ENCODE results near the gene NR1D1.
A peak's percentile ranks its signal among the peaks of the same experiment; 100 is the strongest.

Gene NR1D1

GRCh38 chr17:40105861-40106759 is 5.7 kb upstream of the NR1D1 start:
- Mint-ChIP-seq H3K9me3 (no peaks in the 10 kb centered on the region), H3K4me1 (peaks cover 38% of the 10 kb centered on the region), H3K4me3 (no peak overlapping the region), H3K36me3 (no peaks in the 10 kb centered on the region), H3K27me3 (no peaks in the 10 kb centered on the region), H3K27ac (no peak overlapping the region)
- DNase-seq (ENCODE audit: low spot score in 2 of 2) (no peak), ATAC-seq (ENCODE audit: low read depth) (no peak)

GRCh38 chr17:40104594-40105486 is 4.5 kb upstream of the NR1D1 start:
- no peak overlapping the region for H3K4me3 Mint-ChIP-seq
- no peak for ATAC-seq (ENCODE audit: low read depth)
- H3K27ac Mint-ChIP-seq, result no peak overlapping the region

GRCh38 chr17:40103688-40104087 is 3.3 kb upstream of the NR1D1 start:
- ATAC-seq (ENCODE audit: low read depth) (no peak), DNase-seq (ENCODE audit: low spot score in 2 of 2) (no peak)
- no peaks in the 10 kb centered on the region for H3K27me3 Mint-ChIP-seq
- no peaks in the 10 kb centered on the region for H3K9me3 Mint-ChIP-seq
- H3K36me3 Mint-ChIP-seq, result no peaks in the 10 kb centered on the region
- H3K27ac Mint-ChIP-seq, result no peak overlapping the region
- H3K4me1 Mint-ChIP-seq, result peaks cover 50% of the 10 kb centered on the region
- H3K4me3 Mint-ChIP-seq, result no peak overlapping the region

More at GRCh38 chr17:40104594-40105486, 4.5 kb upstream of the NR1D1 start:
- no peak for DNase-seq (ENCODE audit: low spot score in 2 of 2)
- no peaks in the 10 kb centered on the region for H3K27me3 Mint-ChIP-seq
- H3K36me3 Mint-ChIP-seq, result no peaks in the 10 kb centered on the region
- peaks cover 42% of the 10 kb centered on the region for H3K4me1 Mint-ChIP-seq
- no peaks in the 10 kb centered on the region for H3K9me3 Mint-ChIP-seq

GRCh38 chr17:40103071-40103661 is 2.8 kb upstream of the NR1D1 start:
- Mint-ChIP-seq H3K27me3 (no peaks in the 10 kb centered on the region), H3K36me3 (no peaks in the 10 kb centered on the region), H3K9me3 (no peaks in the 10 kb centered on the region), H3K27ac (no peak overlapping the region), H3K4me1 (peaks cover 51% of the 10 kb centered on the region), H3K4me3 (no peak overlapping the region)
- DNase-seq (ENCODE audit: low spot score in 2 of 2), result no peak
- ATAC-seq (ENCODE audit: low read depth), result no peak

- H3K27me3 Mint-ChIP-seq, result no peaks in the 10 kb centered on the region
- peaks cover 6% of the 10 kb centered on the region for H3K36me3 Mint-ChIP-seq
- peaks cover 52% of the 10 kb centered on the region for H3K4me1 Mint-ChIP-seq
- DNase-seq (ENCODE audit: low spot score in 2 of 2) (no peak), ATAC-seq (ENCODE audit: low read depth) (no peak)
- H3K4me3 Mint-ChIP-seq, result peak overlapping the region; percentile 95
- H3K27ac Mint-ChIP-seq, result no peak overlapping the region
- H3K9me3 Mint-ChIP-seq, result no peaks in the 10 kb centered on the region
Observed at GRCh38 chr17:40101367-40102210, 1.2 kb upstream of the NR1D1 start.

DNA sequence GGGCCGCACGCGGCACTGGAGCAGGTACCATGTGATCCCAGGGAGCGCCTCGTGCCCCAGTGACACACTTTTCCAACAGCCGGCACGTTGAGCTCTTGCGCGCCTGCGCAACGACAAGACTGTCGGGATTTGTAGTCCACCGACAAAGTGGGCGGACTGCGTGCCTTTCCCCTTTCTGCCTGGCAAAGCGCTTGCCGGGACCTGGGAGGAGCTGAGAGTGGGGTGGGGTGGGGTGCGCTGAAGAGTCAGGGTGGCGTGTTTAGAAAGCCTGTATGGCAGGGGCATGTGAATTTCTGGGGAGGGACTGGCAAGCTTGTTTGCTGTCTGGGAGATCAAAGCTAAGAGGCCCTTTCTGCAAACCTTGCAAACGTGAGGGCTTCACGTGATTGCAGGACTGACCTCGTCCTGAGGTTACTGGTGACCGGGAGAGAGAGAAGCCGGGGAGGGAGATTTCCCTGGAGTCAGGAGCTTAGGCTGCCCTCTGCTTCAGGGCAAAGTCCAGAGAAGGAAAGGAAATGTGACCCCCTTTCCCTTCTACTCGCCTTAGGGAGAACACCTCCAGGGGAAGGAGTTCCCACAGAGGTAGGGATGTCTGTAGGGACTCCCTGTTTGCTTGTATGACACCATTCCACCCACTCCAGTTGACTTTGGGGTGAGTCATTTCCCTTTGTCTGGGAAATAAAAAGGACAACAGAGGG is 429 bp upstream of the NR1D1 start:
- peak overlapping the region; percentile 95 for H3K4me3 Mint-ChIP-seq
- H3K27me3 Mint-ChIP-seq, result no peaks in the 10 kb centered on the region
- H3K36me3 Mint-ChIP-seq, result peaks cover 13% of the 10 kb centered on the region
- H3K4me1 Mint-ChIP-seq, result peaks cover 54% of the 10 kb centered on the region
- peak overlapping the region; percentile 96 for H3K27ac Mint-ChIP-seq
- H3K9me3 Mint-ChIP-seq, result no peaks in the 10 kb centered on the region
- peak; percentile 67 to 76 for DNase-seq (ENCODE audit: low spot score in 2 of 2)
- peak; percentile 10 for ATAC-seq (ENCODE audit: low read depth)

DNA sequence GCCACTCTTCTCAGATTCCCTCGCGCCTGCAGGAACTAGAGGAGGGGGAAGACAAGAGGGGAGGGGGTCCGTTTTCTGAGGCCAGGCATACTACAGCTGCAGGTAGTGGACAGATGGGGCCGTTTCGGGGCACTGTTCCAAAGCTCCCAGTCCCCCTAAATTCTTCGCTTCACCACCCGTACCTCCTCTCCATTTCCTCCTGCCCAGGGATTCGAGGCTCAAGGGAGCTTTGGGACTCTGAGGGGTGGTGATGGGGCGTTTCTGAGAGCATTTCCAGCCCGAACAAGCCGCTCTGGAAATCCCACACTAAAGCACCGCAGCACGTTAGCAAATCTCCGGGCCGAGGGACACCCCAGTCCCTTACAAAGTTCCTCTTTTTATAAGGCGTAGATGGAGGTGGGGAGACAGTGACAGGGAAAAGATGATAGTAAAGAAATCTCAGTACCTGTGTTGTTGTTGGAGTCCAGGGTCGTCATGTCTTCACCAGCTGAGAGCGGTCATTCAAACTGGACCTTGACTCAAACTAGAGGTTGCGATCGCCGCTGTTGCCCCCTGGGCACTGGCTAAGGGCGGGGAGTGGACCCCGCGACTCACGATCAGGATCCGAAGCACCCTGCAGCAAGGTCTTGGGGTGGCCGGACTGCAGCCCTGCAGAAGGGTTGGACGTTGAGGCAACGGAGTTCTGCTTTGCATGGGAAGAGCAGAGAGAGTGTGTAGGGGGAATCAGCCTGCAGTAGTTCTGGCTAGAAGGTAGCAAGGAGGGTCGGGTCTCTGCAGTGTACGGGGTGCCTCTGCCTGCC is 570 bp downstream of the NR1D1 start:
- no peak for ATAC-seq (ENCODE audit: low read depth)
- H3K27ac Mint-ChIP-seq, result peak overlapping the region; percentile 96
- peaks cover 13% of the 10 kb centered on the region for H3K36me3 Mint-ChIP-seq
- H3K4me1 Mint-ChIP-seq, result peaks cover 61% of the 10 kb centered on the region
- DNase-seq (ENCODE audit: low spot score in 2 of 2), result peak; percentile 19 to 29
- no peaks in the 10 kb centered on the region for H3K27me3 Mint-ChIP-seq
- H3K9me3 Mint-ChIP-seq, result no peaks in the 10 kb centered on the region
- H3K4me3 Mint-ChIP-seq, result peak overlapping the region; percentile 95

DNA sequence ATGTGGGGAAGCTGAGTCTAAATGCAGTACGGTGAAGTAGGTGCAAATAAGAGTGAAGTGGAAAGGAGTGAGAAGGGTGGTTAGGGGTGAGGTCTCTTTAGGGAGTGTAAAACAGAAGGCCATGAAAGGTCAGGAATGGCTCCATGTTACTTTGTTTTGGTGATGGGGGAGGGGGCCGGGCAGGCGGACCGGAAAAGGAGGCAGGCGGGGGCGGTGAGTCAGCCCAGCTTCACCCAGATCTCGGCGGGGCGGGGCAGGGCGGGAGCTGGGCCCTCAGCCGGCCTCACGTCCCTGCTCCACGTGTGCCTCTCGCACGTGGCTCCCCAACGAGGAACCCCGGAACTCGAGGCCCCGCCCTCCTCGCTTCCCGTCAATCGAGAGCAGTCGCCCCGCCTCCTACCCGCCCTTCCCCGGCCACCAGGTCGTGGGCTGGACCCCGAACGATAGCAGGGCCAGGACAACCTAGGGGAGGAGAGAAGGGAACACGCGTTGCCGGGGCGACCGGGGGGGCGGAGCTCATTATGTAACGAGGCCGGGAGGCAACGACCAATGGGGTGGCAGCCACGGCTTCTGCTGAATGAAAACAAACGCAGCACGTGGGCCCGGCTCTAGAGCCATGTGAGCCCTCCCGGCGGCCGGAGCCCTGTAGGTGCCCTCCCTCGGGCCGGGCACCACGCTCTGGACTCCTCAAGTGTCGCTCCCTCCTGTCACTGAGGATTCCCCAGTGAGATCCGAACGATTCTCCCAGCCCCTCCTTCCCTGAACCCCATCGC is 1.4 kb downstream of the NR1D1 start:
- Mint-ChIP-seq H3K27me3 (no peaks in the 10 kb centered on the region), H3K27ac (peak overlapping the region; percentile 96), H3K4me1 (peaks cover 56% of the 10 kb centered on the region), H3K36me3 (peaks cover 15% of the 10 kb centered on the region), H3K4me3 (peak overlapping the region; percentile 95), H3K9me3 (no peaks in the 10 kb centered on the region)
- peak; percentile 66 for ATAC-seq (ENCODE audit: low read depth)
- peak; percentile 90 to 97 for DNase-seq (ENCODE audit: low spot score in 2 of 2)

- Mint-ChIP-seq H3K4me3 (peak overlapping the region; percentile 95), H3K4me1 (peaks cover 59% of the 10 kb centered on the region), H3K9me3 (no peaks in the 10 kb centered on the region), H3K27me3 (no peaks in the 10 kb centered on the region), H3K36me3 (peaks cover 20% of the 10 kb centered on the region), H3K27ac (peak overlapping the region; percentile 96)
- ATAC-seq (ENCODE audit: low read depth) (no peak), DNase-seq (ENCODE audit: low spot score in 2 of 2) (no peak)
Observed at GRCh38 chr17:40097931-40098845, 2.2 kb downstream of the NR1D1 start.

- ATAC-seq (ENCODE audit: low read depth) (no peak), DNase-seq (ENCODE audit: low spot score in 2 of 2) (no peak)
- Mint-ChIP-seq H3K4me3 (peak overlapping the region; percentile 71), H3K27me3 (no peaks in the 10 kb centered on the region), H3K9me3 (no peaks in the 10 kb centered on the region), H3K36me3 (peaks cover 20% of the 10 kb centered on the region), H3K27ac (peak overlapping the region; percentile 96), H3K4me1 (peaks cover 59% of the 10 kb centered on the region)
Observed at GRCh38 chr17:40097087-40097486, 3.3 kb downstream of the NR1D1 start.
